IMR-90 (cell line): ENCODE data around the gene TRAF6. TPM values are rescaled to one million over a fixed set of nuclear protein-coding genes. Genes with fewer than 3 reads are reported as not detected.

Experiments used
- ATAC-seq: fragments of 200-7000 bp; cut with Tn5 transposase; 2 replicates; pipeline ENCODE4 v1.9.1; 2020; ENCODE audit warnings: low read depth, mild to moderate bottlenecking, moderate library complexity
- BruUV-seq: library from RNA; stranded (reverse); fragments of 400-500 nt; replicated peaks from 2 replicates; lab custom pipeline; 2021; lab: Mats Ljungman, UMichigan
- CTCF ChIA-PET: fragments of 300-600 bp; formaldehyde crosslinking; extraction: SDS; loops from one replicate; lab custom pipeline; 2021; ENCODE audit warnings: antibody characterized with exemption; lab: Yijun Ruan, JAX
- POLR2A ChIA-PET: fragments of 300-600 bp; sonication (Branson Sonifier 250); formaldehyde crosslinking; loops from one replicate; lab custom pipeline; 2022; ENCODE audit warnings: antibody characterized with exemption; ENCODE audit not compliant: unreplicated experiment; lab: Charles Lee
- DNase-seq: peaks from one replicate; pipeline ENCODE4 v3.0.0; 2013
- H2AFZ ChIP-seq: replicated peaks from 2 replicates; pipeline ENCODE3; 2013; ENCODE audit warnings: low read length, mild to moderate bottlenecking; ENCODE audit not compliant: poor library complexity
- H2AK5ac ChIP-seq: 2 replicates; pipeline ENCODE4 v1.6.1; 2013; ENCODE audit warnings: low read depth, low read length, inconsistent platforms
- H2AK9ac ChIP-seq: replicated peaks from 2 replicates; pipeline ENCODE3; 2013; ENCODE audit warnings: mild to moderate bottlenecking, low read depth, low read length, moderate library complexity; ENCODE audit not compliant: poor library complexity
- H2BK120ac ChIP-seq: 2 replicates; pipeline ENCODE4 v1.6.1; 2013; ENCODE audit warnings: low read depth, low read length, inconsistent platforms
- H2BK15ac ChIP-seq: 3 replicates; pipeline ENCODE4 v1.6.1; 2013; ENCODE audit warnings: low read depth, low read length, inconsistent platforms
- H2BK20ac ChIP-seq: 2 replicates; pipeline ENCODE4 v1.6.1; 2013; ENCODE audit warnings: low read depth, mild to moderate bottlenecking, inconsistent platforms, low read length, moderate library complexity
- H2BK5ac ChIP-seq: 2 replicates; pipeline ENCODE4 v1.6.1; 2013; ENCODE audit warnings: mild to moderate bottlenecking, low read depth, low read length, inconsistent platforms; ENCODE audit not compliant: poor library complexity, severe bottlenecking
- H3K14ac ChIP-seq: replicated peaks from 2 replicates; pipeline ENCODE4 v1.6.1; 2013; ENCODE audit warnings: low read depth, low read length, inconsistent platforms
- H3K18ac ChIP-seq: 2 replicates; pipeline ENCODE4 v1.6.1; 2013; ENCODE audit warnings: low read depth, low read length, control low read depth
- H3K23ac ChIP-seq: 2 replicates; pipeline ENCODE4 v1.6.1; 2013; ENCODE audit warnings: low read depth, low read length, inconsistent platforms
- H3K27ac ChIP-seq: 2 replicates; pipeline ENCODE4 v1.5.1; 2013; ENCODE audit warnings: mild to moderate bottlenecking, control low read depth, low read length; ENCODE audit not compliant: insufficient read depth
- H3K27me3 ChIP-seq: 2 replicates; pipeline ENCODE4 v1.6.1; 2013; ENCODE audit warnings: low read length; ENCODE audit not compliant: control insufficient read depth, insufficient read depth
- H3K36me3 ChIP-seq: 2 replicates; pipeline ENCODE4 v1.6.1; 2013; ENCODE audit warnings: low read length, mixed read lengths; ENCODE audit not compliant: control insufficient read depth, insufficient read depth
- H3K4ac ChIP-seq: 2 replicates; pipeline ENCODE4 v1.6.1; 2013; ENCODE audit warnings: low read depth, low read length, inconsistent platforms
- H3K4me1 ChIP-seq: 2 replicates; pipeline ENCODE4 v1.6.1; 2013; ENCODE audit warnings: low read length, mixed read lengths; ENCODE audit not compliant: control insufficient read depth, insufficient read depth
- H3K4me2 ChIP-seq: 2 replicates; pipeline ENCODE4 v1.6.1; 2013; ENCODE audit warnings: low read depth, mild to moderate bottlenecking, control low read depth, low read length, moderate library complexity
- H3K4me3 ChIP-seq: 2 replicates; pipeline ENCODE4 v1.5.1; 2013; ENCODE audit warnings: low read depth, mild to moderate bottlenecking, control low read depth, low read length, moderate library complexity; ENCODE audit not compliant: insufficient read depth
- H3K56ac ChIP-seq: 2 replicates; pipeline ENCODE4 v1.6.1; 2013; ENCODE audit warnings: low read length, inconsistent platforms; ENCODE audit not compliant: insufficient read depth; ENCODE audit errors: extremely low read depth
- H3K79me1 ChIP-seq, 2 experiments: 2 replicates each; pipeline ENCODE4 v1.6.1; 2013; ENCODE audit warnings: low read length in 2 of 2, inconsistent platforms in 1 of 2, low read depth in 1 of 2
- H3K9ac ChIP-seq: 2 replicates; pipeline ENCODE4 v1.6.1; 2013; ENCODE audit warnings: low read depth, low read length, control low read depth
- H3K9me1 ChIP-seq: 2 replicates; pipeline ENCODE4 v1.6.1; 2013; ENCODE audit warnings: low read length, inconsistent platforms; ENCODE audit not compliant: insufficient read depth
- H3K9me3 ChIP-seq: 2 replicates; pipeline ENCODE4 v1.6.1; 2013; ENCODE audit warnings: low read length; ENCODE audit not compliant: control insufficient read depth, insufficient read depth
- H4K20me1 ChIP-seq: 2 replicates; pipeline ENCODE4 v1.6.1; 2013; ENCODE audit warnings: low read length, inconsistent platforms; ENCODE audit not compliant: insufficient read depth
- H4K5ac ChIP-seq: 2 replicates; pipeline ENCODE4 v1.6.1; 2013; ENCODE audit warnings: mild to moderate bottlenecking, low read depth, low read length, control low read depth
- H4K8ac ChIP-seq, 2 experiments: 2 replicates each; pipeline ENCODE4 v1.6.1; 2013; ENCODE audit warnings: low read depth in 2 of 2, low read length in 2 of 2, control low read depth in 1 of 2, inconsistent platforms in 1 of 2
- H4K91ac ChIP-seq: 2 replicates; pipeline ENCODE4 v1.6.1; 2013; ENCODE audit warnings: low read depth, low read length, inconsistent platforms; ENCODE audit not compliant: insufficient read depth
- CEBPB ChIP-seq: IDR thresholded peaks from 2 replicates; pipeline ENCODE4 v1.6.1; 2012; ENCODE audit warnings: low read depth, low read length, improper control_type of control experiment
- CHD1 ChIP-seq: IDR thresholded peaks from 2 replicates; pipeline ENCODE4 v1.6.1; 2012; ENCODE audit warnings: low read depth, low read length, improper control_type of control experiment
- FOS ChIP-seq: fragments of 150-350 bp; IDR thresholded peaks from 2 replicates; pipeline ENCODE4 v1.6.1; 2016; ENCODE audit warnings: low read depth, low read length
- MAFK ChIP-seq: IDR thresholded peaks from 2 replicates; pipeline ENCODE4 v1.6.1; 2012; ENCODE audit warnings: low read depth, low read length, improper control_type of control experiment
- MAZ ChIP-seq: IDR thresholded peaks from 2 replicates; pipeline ENCODE4 v1.6.1; 2012; ENCODE audit warnings: low read depth, mild to moderate bottlenecking, low read length, improper control_type of control experiment, moderate library complexity, borderline replicate concordance
- NFE2L2 ChIP-seq: fragments of 150-350 bp; IDR thresholded peaks from 2 replicates; pipeline ENCODE4 v1.6.1; 2016; ENCODE audit warnings: low read depth, mild to moderate bottlenecking, low read length
- POLR2A ChIP-seq: IDR thresholded peaks from 2 replicates; pipeline ENCODE4 v1.6.1; 2012; ENCODE audit warnings: mild to moderate bottlenecking, low read depth, low read length
- RAD21 ChIP-seq: IDR thresholded peaks from 2 replicates; pipeline ENCODE4 v1.6.1; 2012; ENCODE audit warnings: low read length, improper control_type of control experiment
- RCOR1 ChIP-seq: IDR thresholded peaks from 2 replicates; pipeline ENCODE4 v1.6.1; 2012; ENCODE audit warnings: mild to moderate bottlenecking, low read length, improper control_type of control experiment; ENCODE audit not compliant: insufficient replicate concordance
- RFX5 ChIP-seq: IDR thresholded peaks from 2 replicates; pipeline ENCODE4 v1.8.0; 2012; ENCODE audit warnings: low read depth, mild to moderate bottlenecking, low read length, moderate library complexity
- SMC3 ChIP-seq: fragments of 150-350 bp; IDR thresholded peaks from 2 replicates; pipeline ENCODE4 v1.6.1; 2016; ENCODE audit warnings: low read depth, mild to moderate bottlenecking, antibody characterized with exemption, low read length, moderate library complexity
- WGBS, 2 experiments: methylation state at CpG; one replicate each; pipeline versions ENCODE4 v1.1.5 to v1.1.7; 2013; ENCODE audit warnings: missing lambda C conversion rate in 2 of 2; ENCODE audit not compliant: insufficient read length in 1 of 2; ENCODE audit errors: extremely low coverage in 2 of 2; 5-methylcytosine and 5-hydroxymethylcytosine counted together
- dilution Hi-C: fragments of 300-500 bp; cut with HindIII; formaldehyde crosslinking; loops from one replicate; pipeline ENCODE4 v1.14.3; 2018; ENCODE audit warnings: low sequenced_read_pairs; ENCODE audit not compliant: unreplicated experiment
- in situ Hi-C: fragments of 300-500 bp; cut with MboI; formaldehyde crosslinking; loops from 3 replicates; pipeline ENCODE4 v1.14.3; 2019; ENCODE audit warnings: low sequenced_read_pairs, inconsistent platforms, mixed read lengths
- intact Hi-C: fragments of 100-400 bp; cut with micrococcal nuclease; formaldehyde crosslinking; loops from 2 replicates; pipeline ENCODE4 v1.10.0; 2022
- polyA plus RNA-seq, 3 experiments: library from polyadenylated mRNA; depleted of rRNA; stranded (reverse); fragments of >200 nt; gene quantifications; 2 replicates each; pipeline ENCODE4 v1.2.3, GENCODE V29; 2012; ENCODE audit warnings: low replicate concordance in 1 of 3
- total RNA-seq: library from RNA; depleted of rRNA; stranded (reverse); fragments of >200 nt; gene quantifications from 2 replicates; pipeline ENCODE4 v1.2.3, GENCODE V29; 2012
- TF ChIP-seq, protein P1 (sequence below): fragments of 150-350 bp; IDR thresholded peaks from 2 replicates; pipeline ENCODE4 v1.6.1; 2017; ENCODE audit warnings: mild to moderate bottlenecking, antibody characterized with exemption, low read length, low read depth
- TF ChIP-seq, protein P2 (sequence below): fragments of 150-350 bp; IDR thresholded peaks from 2 replicates; pipeline ENCODE4 v1.6.1; 2016; ENCODE audit warnings: low read depth, mild to moderate bottlenecking, low read length, moderate library complexity, borderline replicate concordance

Gene TRAF6
- total and polyA plus RNA-seq, 2 of the 4 experiments (the other 2 are of a cell fraction) = 6.0 to 17.6 TPM

DNA sequence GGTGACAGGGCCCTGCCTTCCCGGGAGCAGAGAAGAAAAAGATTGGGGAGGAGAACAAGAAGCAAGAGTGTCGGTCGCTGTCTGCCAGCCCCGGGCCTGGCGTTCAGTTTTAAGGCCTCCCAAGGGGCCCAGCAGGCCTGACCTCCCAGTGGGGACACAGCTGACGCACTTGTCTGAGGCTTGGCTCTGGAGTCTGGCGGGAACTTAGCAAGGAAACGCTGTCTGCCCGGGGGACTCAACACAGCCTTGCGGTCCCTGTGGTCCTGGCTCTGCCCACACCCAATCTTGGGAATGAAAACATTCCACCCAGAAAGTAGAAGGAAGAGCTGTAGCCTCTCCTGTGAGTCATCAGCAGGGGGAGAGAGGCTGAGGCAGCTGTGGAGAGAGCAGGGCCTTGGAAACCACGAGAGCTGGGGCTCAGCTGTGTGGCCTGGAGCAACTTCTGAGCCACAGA is 54.4 kb downstream of the TRAF6 start (continued):
- TF ChIP-seq RFX5 = no peak

DNA sequence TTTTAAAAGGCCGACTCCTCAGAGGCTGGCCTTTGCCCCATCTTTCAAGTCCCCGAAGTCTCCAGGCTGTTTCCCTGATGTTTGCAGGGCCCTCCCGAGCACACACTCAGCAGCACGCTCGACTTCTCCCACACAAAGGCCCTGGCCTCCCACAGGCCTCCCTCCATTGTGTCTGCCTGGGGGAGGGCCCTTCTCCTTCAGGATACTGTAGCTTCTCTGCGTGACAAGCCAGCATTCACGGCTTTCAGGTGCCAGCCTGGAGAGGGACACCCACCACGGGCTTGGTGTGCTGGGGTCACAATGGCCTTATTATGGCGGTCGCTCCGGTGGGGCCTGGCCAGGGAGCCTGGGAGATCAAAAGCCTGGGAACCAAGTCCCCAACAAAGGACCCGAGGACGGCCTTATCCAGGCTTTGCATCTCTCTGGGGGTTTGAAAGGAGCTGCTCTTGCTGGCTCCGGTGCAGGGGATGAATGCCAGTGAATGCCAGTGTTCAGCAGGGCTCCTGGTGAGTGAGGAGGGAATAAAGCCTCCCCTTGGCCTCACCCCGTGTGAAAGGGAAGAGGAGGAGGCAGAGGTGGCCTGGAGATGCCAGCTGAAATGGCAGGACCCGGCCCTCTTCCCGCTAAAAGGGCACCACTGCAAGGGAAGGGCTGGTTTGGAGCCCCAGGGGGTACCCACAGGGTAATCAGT is 55.0 kb downstream of the TRAF6 start:
- no peaks in the 10 kb centered on the region for H3K9me3 ChIP-seq
- H3K27ac ChIP-seq = peak overlapping the region; percentile 95
- H3K9me1 ChIP-seq = peaks cover 38% of the 10 kb centered on the region
- intact Hi-C loops = loop anchor here (5.0 kb wide), 1 partner anchor 78 kb away; no protein-coding TSS in a partner anchor
- peak overlapping the region; percentile 86 for H3K23ac ChIP-seq
- no TSS peak for BruUV-seq
- peak overlapping the region; percentile 91; the same call in 2 of the 3 replicates for H2BK15ac ChIP-seq
- peak; percentile 3; the same call in 1 of the 2 replicates for ATAC-seq
- peak overlapping the region; percentile 95 for H2AFZ ChIP-seq
- H4K91ac ChIP-seq = peak overlapping the region; percentile 99
- DNase-seq = no peak
- H3K9ac ChIP-seq = peak overlapping the region; percentile 46
- H2AK5ac ChIP-seq = peak overlapping the region; percentile 97
- no peaks in the 10 kb centered on the region for H3K36me3 ChIP-seq
- H2BK5ac ChIP-seq = peak overlapping the region; percentile 96
- peak overlapping the region; percentile 95 for H2BK20ac ChIP-seq
- H4K8ac ChIP-seq = peak overlapping the region; percentile 92 to 93
- POLR2A ChIA-PET = interaction anchor here (0.6 kb wide), 1 partner anchor 51 kb away, joined by 3 read pairs; no protein-coding TSS in a partner anchor
- CTCF ChIA-PET = interaction anchor here (2.5 kb wide), 1 partner anchor 23 kb away, joined by 10 read pairs; no protein-coding TSS in a partner anchor
- 51% methylated on average over 5 of the region's 17 CpGs; no CpG with 5 or more reads in 1 of the 2 experiments for WGBS, 2 experiments
- H3K4me1 ChIP-seq = peaks cover 35% of the 10 kb centered on the region
- 0 out of 2 replicates have a peak overlapping the region, but pooled peaks have one; percentile 1 for H3K4me2 ChIP-seq
- in situ Hi-C loops = loop anchor here (25.0 kb wide), 1 partner anchor 843 kb away; the partner anchor contains the start of gene FJX1
- H3K14ac ChIP-seq = peak overlapping the region; percentile 96
- H3K4me3 ChIP-seq = no peak overlapping the region
- H3K79me1 ChIP-seq = peaks cover 0 to 9% of the 10 kb centered on the region in 2 experiments; a peak in 1 of 4 replicates
- H4K5ac ChIP-seq = peak overlapping the region; percentile 53
- peak overlapping the region; percentile 38 for H2AK9ac ChIP-seq
- H3K18ac ChIP-seq = peak overlapping the region; percentile 86
- no peaks in the 10 kb centered on the region for H3K27me3 ChIP-seq
- H4K20me1 ChIP-seq = no peaks in the 10 kb centered on the region
- dilution Hi-C loops = no loop called here
- peak overlapping the region; percentile 98 for H3K4ac ChIP-seq
- H3K56ac ChIP-seq = peak overlapping the region; percentile 97
- peak overlapping the region; percentile 97 for H2BK120ac ChIP-seq
- no peak for TF ChIP-seq RFX5
- TF ChIP-seq NFE2L2 = no peak
- TF ChIP-seq POLR2A = no peak
- no peak for TF ChIP-seq MAFK
- no peak for TF ChIP-seq FOS
- no peak for TF ChIP-seq RAD21
- TF ChIP-seq, protein P1, sequence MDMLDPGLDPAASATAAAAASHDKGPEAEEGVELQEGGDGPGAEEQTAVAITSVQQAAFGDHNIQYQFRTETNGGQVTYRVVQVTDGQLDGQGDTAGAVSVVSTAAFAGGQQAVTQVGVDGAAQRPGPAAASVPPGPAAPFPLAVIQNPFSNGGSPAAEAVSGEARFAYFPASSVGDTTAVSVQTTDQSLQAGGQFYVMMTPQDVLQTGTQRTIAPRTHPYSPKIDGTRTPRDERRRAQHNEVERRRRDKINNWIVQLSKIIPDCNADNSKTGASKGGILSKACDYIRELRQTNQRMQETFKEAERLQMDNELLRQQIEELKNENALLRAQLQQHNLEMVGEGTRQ = no peak
- TF ChIP-seq, protein P2, sequence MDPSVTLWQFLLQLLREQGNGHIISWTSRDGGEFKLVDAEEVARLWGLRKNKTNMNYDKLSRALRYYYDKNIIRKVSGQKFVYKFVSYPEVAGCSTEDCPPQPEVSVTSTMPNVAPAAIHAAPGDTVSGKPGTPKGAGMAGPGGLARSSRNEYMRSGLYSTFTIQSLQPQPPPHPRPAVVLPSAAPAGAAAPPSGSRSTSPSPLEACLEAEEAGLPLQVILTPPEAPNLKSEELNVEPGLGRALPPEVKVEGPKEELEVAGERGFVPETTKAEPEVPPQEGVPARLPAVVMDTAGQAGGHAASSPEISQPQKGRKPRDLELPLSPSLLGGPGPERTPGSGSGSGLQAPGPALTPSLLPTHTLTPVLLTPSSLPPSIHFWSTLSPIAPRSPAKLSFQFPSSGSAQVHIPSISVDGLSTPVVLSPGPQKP = no peak
- TF ChIP-seq MAZ = no peak
- TF ChIP-seq CHD1 = no peak
- no peak for TF ChIP-seq CEBPB
- no peak for TF ChIP-seq RCOR1
- no peak for TF ChIP-seq SMC3
